HEK293 (cell line): Measurements from ENCODE around the gene TMEM62.

ENCODE experiments used
- CTCF ChIA-PET: fragments of 350-600 bp; formaldehyde crosslinking; extraction: SDS; loops from one replicate; lab custom pipeline; 2021; ENCODE audit warnings: antibody characterized with exemption; lab: Yijun Ruan, JAX
- POLR2A ChIA-PET: fragments of 300-600 bp; formaldehyde crosslinking; extraction: SDS; loops from one replicate; lab custom pipeline; 2020; ENCODE audit warnings: antibody characterized with exemption, inconsistent platforms; lab: Yijun Ruan, JAX
- H3K27ac ChIP-seq: fragments of 200-500 bp; sonication (Bioruptor generic); 2 replicates; pipeline ENCODE4 v1.5.1; 2014; ENCODE audit warnings: low read depth, low read length, control low read depth, inconsistent platforms; ENCODE audit errors: extremely low read depth
- H3K36me3 ChIP-seq, 2 experiments: fragments of 200-500 bp in 1 of 2; sonication (Bioruptor generic) in 1 of 2; 1 replicate in 1 of 2; 2 replicates in 1 of 2; pipeline ENCODE4 v1.5.1; 2014 to 2017; ENCODE audit warnings: inconsistent platforms in 2 of 2, low read length in 2 of 2; ENCODE audit not compliant: control insufficient read depth in 2 of 2, insufficient read depth in 1 of 2
- H3K4me1 ChIP-seq: fragments of 200-500 bp; sonication (Bioruptor generic); 2 replicates; pipeline ENCODE4 v1.5.1; 2014; ENCODE audit warnings: mild to moderate bottlenecking, low read length, inconsistent platforms; ENCODE audit not compliant: control insufficient read depth, insufficient read depth
- H3K4me3 ChIP-seq: 2 replicates; pipeline ENCODE4 v1.5.1; 2011; ENCODE audit warnings: low read depth, mild to moderate bottlenecking, control low read depth, low read length, moderate library complexity
- H3K9me3 ChIP-seq: fragments of 200-500 bp; sonication (Bioruptor generic); 2 replicates; pipeline ENCODE4 v1.5.1; 2014; ENCODE audit warnings: low read depth, low read length, inconsistent platforms; ENCODE audit not compliant: control insufficient read depth, insufficient read depth
- EGR2 ChIP-seq: fragments of 450-650 bp; formaldehyde crosslinking; IDR thresholded peaks from 2 replicates; pipeline ENCODE4 v1.5.1; 2016; ENCODE audit warnings: low read depth, missing biosample characterization, missing genetic modification characterization
- HOXD13 ChIP-seq: sonication (generic); formaldehyde crosslinking; IDR thresholded peaks from 2 replicates; pipeline ENCODE4 v1.8.0; 2022; ENCODE audit warnings: missing genetic modification reagents, borderline replicate concordance
- KLF8 ChIP-seq: fragments of 450-650 bp; formaldehyde crosslinking; IDR thresholded peaks from 2 replicates; pipeline ENCODE4 v1.5.1; 2016; ENCODE audit warnings: missing biosample characterization, missing genetic modification characterization
- KLF9 ChIP-seq: fragments of 450-650 bp; formaldehyde crosslinking; IDR thresholded peaks from 2 replicates; pipeline ENCODE4 v1.5.1; 2016; ENCODE audit warnings: missing biosample characterization, missing genetic modification characterization, low read depth
- MYNN ChIP-seq: fragments of 450-650 bp; formaldehyde crosslinking; IDR thresholded peaks from 2 replicates; pipeline ENCODE4 v1.5.1; 2016; ENCODE audit warnings: missing biosample characterization, missing genetic modification characterization, borderline replicate concordance
- SP2 ChIP-seq: fragments of 450-650 bp; formaldehyde crosslinking; IDR thresholded peaks from 2 replicates; pipeline ENCODE4 v1.5.1; 2016; ENCODE audit warnings: missing biosample characterization, missing genetic modification characterization
- TCF7L2 ChIP-seq: IDR thresholded peaks from 2 replicates; pipeline ENCODE4 v1.6.1; 2011; ENCODE audit warnings: low read depth, mild to moderate bottlenecking, inconsistent platforms, low read length, moderate library complexity, borderline replicate concordance
- TRIM28 ChIP-seq: IDR thresholded peaks from 2 replicates; pipeline ENCODE4 v1.6.1; 2011; ENCODE audit warnings: low read length, control low read depth, borderline replicate concordance
- ZEB2 ChIP-seq: fragments of 450-650 bp; formaldehyde crosslinking; IDR thresholded peaks from 2 replicates; pipeline ENCODE4 v1.5.1; 2016; ENCODE audit warnings: missing biosample characterization, missing genetic modification characterization
- ZNF114 ChIP-seq: fragments of 450-650 bp; formaldehyde crosslinking; IDR thresholded peaks from 2 replicates; pipeline ENCODE4 v1.5.0; 2017; ENCODE audit warnings: missing biosample characterization, missing genetic modification characterization
- ZNF169 ChIP-seq: fragments of 450-650 bp; formaldehyde crosslinking; IDR thresholded peaks from 2 replicates; pipeline ENCODE4 v1.5.1; 2016; ENCODE audit warnings: missing biosample characterization, missing genetic modification characterization
- ZNF174 ChIP-seq: fragments of 450-650 bp; formaldehyde crosslinking; IDR thresholded peaks from 2 replicates; pipeline ENCODE4 v1.5.0; 2017; ENCODE audit warnings: missing biosample characterization, mild to moderate bottlenecking, missing genetic modification characterization
- ZNF18 ChIP-seq: fragments of 450-650 bp; formaldehyde crosslinking; IDR thresholded peaks from 2 replicates; pipeline ENCODE4 v1.5.1; 2016; ENCODE audit warnings: missing biosample characterization, missing genetic modification characterization
- ZNF24 ChIP-seq: fragments of 450-650 bp; formaldehyde crosslinking; IDR thresholded peaks from 2 replicates; pipeline ENCODE4 v1.5.1; 2016; ENCODE audit warnings: missing biosample characterization, missing genetic modification characterization
- ZNF266 ChIP-seq: fragments of 450-650 bp; formaldehyde crosslinking; IDR thresholded peaks from 2 replicates; pipeline ENCODE4 v1.5.1; 2016; ENCODE audit warnings: missing biosample characterization, missing genetic modification characterization, low read depth
- ZNF292 ChIP-seq: fragments of 450-650 bp; formaldehyde crosslinking; IDR thresholded peaks from 2 replicates; pipeline ENCODE4 v1.5.1; 2016; ENCODE audit warnings: low read depth, missing biosample characterization, missing genetic modification characterization, borderline replicate concordance
- ZNF324 ChIP-seq: fragments of 450-650 bp; formaldehyde crosslinking; IDR thresholded peaks from 2 replicates; pipeline ENCODE4 v1.5.1; 2016; ENCODE audit warnings: missing biosample characterization, missing genetic modification characterization
- ZNF335 ChIP-seq: fragments of 450-650 bp; formaldehyde crosslinking; conservative IDR thresholded peaks from 2 replicates; pipeline ENCODE4 v1.5.1; 2016; ENCODE audit warnings: missing biosample characterization, missing genetic modification characterization
- ZNF404 ChIP-seq: fragments of 450-650 bp; formaldehyde crosslinking; IDR thresholded peaks from 2 replicates; pipeline ENCODE4 v1.5.1; 2017; ENCODE audit warnings: missing biosample characterization, missing genetic modification characterization
- ZNF501 ChIP-seq: fragments of 450-650 bp; formaldehyde crosslinking; IDR thresholded peaks from 2 replicates; pipeline ENCODE4 v1.5.1; 2016; ENCODE audit warnings: missing biosample characterization, missing genetic modification characterization
- ZNF514 ChIP-seq: fragments of 450-650 bp; formaldehyde crosslinking; IDR thresholded peaks from 2 replicates; pipeline ENCODE4 v1.5.1; 2016; ENCODE audit warnings: missing biosample characterization, missing genetic modification characterization
- ZNF521 ChIP-seq: fragments of 450-650 bp; formaldehyde crosslinking; IDR thresholded peaks from 2 replicates; pipeline ENCODE4 v1.5.1; 2017; ENCODE audit warnings: missing biosample characterization, mild to moderate bottlenecking, missing genetic modification characterization
- ZNF530 ChIP-seq: fragments of 450-650 bp; formaldehyde crosslinking; IDR thresholded peaks from 2 replicates; pipeline ENCODE4 v1.5.1; 2016; ENCODE audit warnings: low read depth, missing biosample characterization, missing genetic modification characterization
- ZNF544 ChIP-seq: fragments of 450-650 bp; formaldehyde crosslinking; IDR thresholded peaks from 2 replicates; pipeline ENCODE4 v1.5.0; 2017; ENCODE audit warnings: missing biosample characterization, missing genetic modification characterization
- ZNF585B ChIP-seq: fragments of 450-650 bp; formaldehyde crosslinking; IDR thresholded peaks from 2 replicates; pipeline ENCODE4 v1.5.1; 2016; ENCODE audit warnings: missing biosample characterization, missing genetic modification characterization
- ZNF626 ChIP-seq: fragments of 450-650 bp; sonication (Bioruptor Pico); formaldehyde crosslinking; IDR thresholded peaks from 2 replicates; pipeline ENCODE4 v1.5.1; 2018; ENCODE audit warnings: missing biosample characterization, missing genetic modification characterization, inconsistent platforms
- ZNF629 ChIP-seq: fragments of 450-650 bp; formaldehyde crosslinking; IDR thresholded peaks from 2 replicates; pipeline ENCODE4 v1.5.1; 2017; ENCODE audit warnings: missing biosample characterization, missing genetic modification characterization
- ZNF654 ChIP-seq: fragments of 450-650 bp; formaldehyde crosslinking; IDR thresholded peaks from 2 replicates; pipeline ENCODE4 v1.5.1; 2016; ENCODE audit warnings: low read depth, missing biosample characterization, missing genetic modification characterization
- ZNF768 ChIP-seq: fragments of 450-650 bp; formaldehyde crosslinking; IDR thresholded peaks from 2 replicates; pipeline ENCODE4 v1.5.1; 2018; ENCODE audit warnings: missing biosample characterization, mild to moderate bottlenecking, missing genetic modification characterization
- ZNF785 ChIP-seq: fragments of 450-650 bp; formaldehyde crosslinking; IDR thresholded peaks from 2 replicates; pipeline ENCODE4 v1.5.1; 2016; ENCODE audit warnings: missing biosample characterization, missing genetic modification characterization
- ZNF837 ChIP-seq: fragments of 450-650 bp; formaldehyde crosslinking; IDR thresholded peaks from 2 replicates; pipeline ENCODE4 v1.5.1; 2016; ENCODE audit warnings: missing biosample characterization, missing genetic modification characterization
- ZXDB ChIP-seq: fragments of 450-650 bp; formaldehyde crosslinking; IDR thresholded peaks from 2 replicates; pipeline ENCODE4 v1.5.1; 2016; ENCODE audit warnings: missing biosample characterization, missing genetic modification characterization
- TF ChIP-seq, protein P1 (sequence below): fragments of 450-650 bp; formaldehyde crosslinking; IDR thresholded peaks from 2 replicates; pipeline ENCODE4 v1.5.1; 2016; ENCODE audit warnings: missing biosample characterization, missing genetic modification characterization

TMEM62 gene

DNA sequence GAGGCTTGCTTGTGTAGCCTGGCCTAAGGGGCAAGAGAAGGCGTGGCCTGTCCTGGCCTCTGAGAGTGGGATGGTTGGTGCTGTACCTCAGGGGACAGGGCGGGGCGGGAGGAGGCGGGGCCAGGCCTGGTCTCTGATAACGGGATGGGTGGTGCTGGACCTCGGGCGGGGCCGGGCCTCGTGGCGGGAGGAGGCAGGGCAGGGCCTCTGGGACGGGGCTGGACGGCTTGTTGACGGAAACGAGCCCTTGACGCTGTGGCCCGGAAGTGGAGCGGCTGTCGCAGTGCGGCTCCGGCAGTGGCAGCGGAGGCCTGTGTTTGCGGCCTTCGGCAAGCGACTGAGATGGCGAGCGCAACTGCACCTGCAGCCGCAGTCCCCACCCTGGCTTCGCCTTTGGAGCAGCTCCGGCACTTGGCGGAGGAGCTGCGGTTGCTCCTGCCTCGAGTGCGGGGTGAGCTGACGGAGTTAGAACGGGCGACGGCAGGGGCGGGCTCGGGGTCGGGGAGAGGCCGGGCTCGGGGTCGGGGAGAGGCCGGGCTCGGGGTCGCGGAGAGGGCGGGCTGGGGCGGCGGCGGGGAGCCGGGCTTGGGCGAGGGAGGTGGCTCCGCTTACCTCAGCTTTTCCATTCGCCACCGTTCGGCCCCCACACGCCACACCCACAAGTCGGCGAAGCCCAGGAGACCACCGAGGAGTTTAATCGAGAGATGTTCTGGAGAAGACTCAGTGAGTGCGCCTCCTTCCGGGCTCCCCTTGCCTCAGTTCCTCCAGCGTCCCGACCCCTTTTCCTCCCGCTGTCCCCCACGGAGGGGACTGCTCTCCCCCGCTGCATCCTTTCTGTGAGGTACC, 52.0 kb downstream of the TMEM62 start, which contains the start of gene CCNDBP1:
TSS of gene CCNDBP1 (plus strand) at position 247 of the 846 bp plus-strand sequence. CDS start at position 343, 96 bp downstream.
- Histone ChIP-seq H3K4me1 (peaks cover 3% of the 10 kb centered on the region; the same call in 1 of the 2 replicates), H3K4me3 (peak within 1 kb of the TSS; percentile 91), H3K9me3 (no peaks in the 10 kb centered on the region), H3K36me3 (peaks cover 7 to 40% of the 10 kb centered on the region in 2 experiments; a peak in 2 of 3 replicates), H3K27ac (peak within 1 kb of the TSS; percentile 59; the same call in 1 of the 2 replicates)
- ChIA-PET POLR2A (interaction anchor here (0.6 kb wide), 1 partner anchor 86 kb away, joined by 3 read pairs; no protein-coding TSS in a partner anchor), CTCF (interaction anchor here (0.6 to 1.9 kb wide), 8 partner anchors 10 to 167 kb away, joined by 3 to 13 read pairs (median 4); no protein-coding TSS in a partner anchor)
- TF ChIP-seq SP2 (tag by site-specific recombination) (peak; percentile 91), ZNF404 (no peak), KLF9 (tag by site-specific recombination) (peak; percentile 89), ZNF266 (tag by site-specific recombination) (no peak), TCF7L2 (no peak), ZNF785 (tag by site-specific recombination) (no peak), ZNF169 (tag by site-specific recombination) (no peak), EGR2 (tag by site-specific recombination) (0 out of 2 replicates have a peak, but pooled peaks have one; percentile 10), ZNF24 (tag by site-specific recombination) (no peak), MYNN (tag by site-specific recombination) (no peak), ZNF585B (no peak), ZNF174 (tag by site-specific recombination) (no peak), KLF8 (peak; percentile 67; the same call in 1 of the 2 replicates), ZNF18 (tag by site-specific recombination) (no peak), TRIM28 (no peak), ZNF521 (tag by site-specific recombination) (no peak), ZNF768 (tag by site-specific recombination) (no peak), ZNF114 (no peak), ZEB2 (tag by site-specific recombination) (peak; percentile 38; the same call in 1 of the 2 replicates), ZNF501 (no peak), ZNF629 (peak; percentile 66), ZNF837 (tag by site-specific recombination) (no peak), ZNF626 (tag by site-specific recombination) (no peak), HOXD13 (CRISPR knock-in tag) (no peak), ZNF292 (no peak), ZNF514 (no peak), ZNF324 (tag by site-specific recombination) (no peak), ZXDB (tag by site-specific recombination) (peak; percentile 87), ZNF335 (peak; percentile 73), ZNF544 (tag by site-specific recombination) (no peak), ZNF530 (no peak), ZNF654 (no peak)
- TF ChIP-seq, protein P1, sequence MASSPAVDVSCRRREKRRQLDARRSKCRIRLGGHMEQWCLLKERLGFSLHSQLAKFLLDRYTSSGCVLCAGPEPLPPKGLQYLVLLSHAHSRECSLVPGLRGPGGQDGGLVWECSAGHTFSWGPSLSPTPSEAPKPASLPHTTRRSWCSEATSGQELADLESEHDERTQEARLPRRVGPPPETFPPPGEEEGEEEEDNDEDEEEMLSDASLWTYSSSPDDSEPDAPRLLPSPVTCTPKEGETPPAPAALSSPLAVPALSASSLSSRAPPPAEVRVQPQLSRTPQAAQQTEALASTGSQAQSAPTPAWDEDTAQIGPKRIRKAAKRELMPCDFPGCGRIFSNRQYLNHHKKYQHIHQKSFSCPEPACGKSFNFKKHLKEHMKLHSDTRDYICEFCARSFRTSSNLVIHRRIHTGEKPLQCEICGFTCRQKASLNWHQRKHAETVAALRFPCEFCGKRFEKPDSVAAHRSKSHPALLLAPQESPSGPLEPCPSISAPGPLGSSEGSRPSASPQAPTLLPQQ (tag by site-specific recombination): peak; percentile 64; the same call in 1 of the 2 replicates
